ENCODE measurements around the gene IGLL1.
"Not testable (repeated sequence)": the region's sequence is repeated elsewhere in the genome, so short reads cannot be mapped to it uniquely, and the experiment has no call there.

IGLL1 gene

GRCh38 chr22:23539135-23539838 is 40.8 kb downstream of the IGLL1 start:
- TF ChIP-seq CTCF (IDR thresholded peaks at IDR 0.05; ENCODE audit: low read depth, low read length) (peak; percentile 82), MYC (IDR thresholded peaks at IDR 0.05; ENCODE audit: low read depth, low read length) (no peak)
- TF ChIP-seq, protein P1, sequence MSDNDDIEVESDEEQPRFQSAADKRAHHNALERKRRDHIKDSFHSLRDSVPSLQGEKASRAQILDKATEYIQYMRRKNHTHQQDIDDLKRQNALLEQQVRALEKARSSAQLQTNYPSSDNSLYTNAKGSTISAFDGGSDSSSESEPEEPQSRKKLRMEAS (IDR thresholded peaks at IDR 0.05; ENCODE audit: low read depth, low read length), result no peak
- peak; percentile 82 for DNase-seq (ENCODE audit: low read depth)
- no peak overlapping the region for H3K4me3 ChIP-seq (ENCODE audit: low read depth, low read length)

DNA sequence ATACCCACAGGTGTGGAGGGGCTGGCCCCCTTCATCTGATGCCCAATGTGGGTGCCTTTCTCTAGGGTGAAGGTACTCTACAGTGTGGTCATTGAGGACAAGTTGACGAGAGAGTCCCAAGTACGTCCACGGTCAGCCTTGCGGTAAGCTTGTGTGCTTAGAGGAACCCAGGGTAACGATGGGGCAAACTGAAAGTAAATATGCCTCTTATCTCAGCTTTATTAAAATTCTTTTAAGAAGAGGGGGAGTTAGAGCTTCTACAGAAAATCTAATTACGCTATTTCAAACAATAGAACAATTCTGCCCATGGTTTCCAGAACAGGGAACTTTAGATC is 41.4 kb downstream of the IGLL1 start:
- not testable (repeated sequence) for DNase-seq (ENCODE audit: low read depth); H3K4me3 ChIP-seq (ENCODE audit: low read depth, low read length)

GRCh38 chr22:23537830-23538695 is 42.0 kb downstream of the IGLL1 start:
- H3K4me3 ChIP-seq (ENCODE audit: low read depth, low read length); DNase-seq (ENCODE audit: low read depth): not testable (repeated sequence)

DNA sequence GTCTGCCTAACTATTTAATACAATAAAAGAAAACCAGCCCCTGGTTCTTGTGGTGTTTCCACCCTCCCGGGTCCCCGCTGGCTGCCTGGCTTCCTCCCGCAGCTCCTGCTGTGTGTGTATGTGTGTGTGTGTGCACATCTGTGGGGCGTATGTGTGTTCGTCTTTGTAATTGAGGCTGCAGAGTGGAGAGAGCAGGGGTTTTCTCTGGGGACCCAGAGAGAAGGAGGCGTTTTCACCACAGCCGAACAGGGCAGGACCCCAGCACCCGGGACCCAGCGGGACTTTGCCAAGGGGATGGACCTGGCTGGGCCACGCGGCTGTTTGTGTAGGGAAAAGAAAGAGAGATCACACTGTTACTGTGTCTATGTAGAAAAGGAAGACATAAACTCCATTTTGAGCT is 42.7 kb downstream of the IGLL1 start:
- no peak overlapping the region for H3K4me3 ChIP-seq (ENCODE audit: low read depth, low read length)
- no peak for DNase-seq (ENCODE audit: low read depth)
- TF ChIP-seq POLR2A (IDR thresholded peaks at IDR 0.05; ENCODE audit: extremely low read depth, insufficient read length), result no peak
- no peak for TF ChIP-seq CTCF (IDR thresholded peaks at IDR 0.05; ENCODE audit: low read depth, low read length)
- TF ChIP-seq, protein P1 (IDR thresholded peaks at IDR 0.05; ENCODE audit: low read depth, low read length), result no peak
- no peak for TF ChIP-seq MYC (IDR thresholded peaks at IDR 0.05; ENCODE audit: low read depth, low read length)

DNA sequence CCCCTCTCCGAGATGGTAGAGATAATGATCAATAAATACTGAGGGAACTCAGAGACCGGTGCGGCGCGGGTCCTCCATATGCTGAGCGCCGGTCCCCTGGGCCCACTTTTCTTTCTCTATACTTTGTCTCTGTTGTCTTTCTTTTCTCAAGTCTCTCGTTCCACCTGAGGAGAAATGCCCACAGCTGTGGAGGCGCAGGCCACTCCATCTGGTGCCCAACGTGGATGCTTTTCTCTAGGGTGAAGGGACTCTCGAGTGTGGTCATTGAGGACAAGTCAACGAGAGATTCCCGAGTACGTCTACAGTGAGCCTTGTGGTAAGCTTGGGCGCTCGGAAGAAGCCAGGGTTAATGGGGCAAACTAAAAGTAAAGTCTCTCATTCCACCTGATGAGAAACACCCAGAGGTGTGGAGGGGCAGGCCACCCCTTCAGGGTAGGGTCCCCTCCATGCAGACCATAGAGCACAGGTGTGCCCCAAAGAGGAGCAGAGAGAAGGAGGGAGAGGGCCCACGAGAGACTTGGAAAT is 43.2 kb downstream of the IGLL1 start:
- no peak for TF ChIP-seq POLR2A (IDR thresholded peaks at IDR 0.05; ENCODE audit: extremely low read depth, insufficient read length)
- no peak for TF ChIP-seq CTCF (IDR thresholded peaks at IDR 0.05; ENCODE audit: low read depth, low read length)
- no peak for TF ChIP-seq MYC (IDR thresholded peaks at IDR 0.05; ENCODE audit: low read depth, low read length)
- TF ChIP-seq, protein P1 (IDR thresholded peaks at IDR 0.05; ENCODE audit: low read depth, low read length), result no peak
- DNase-seq (ENCODE audit: low read depth), result no peak
- H3K4me3 ChIP-seq (ENCODE audit: low read depth, low read length), result no peak overlapping the region

DNA sequence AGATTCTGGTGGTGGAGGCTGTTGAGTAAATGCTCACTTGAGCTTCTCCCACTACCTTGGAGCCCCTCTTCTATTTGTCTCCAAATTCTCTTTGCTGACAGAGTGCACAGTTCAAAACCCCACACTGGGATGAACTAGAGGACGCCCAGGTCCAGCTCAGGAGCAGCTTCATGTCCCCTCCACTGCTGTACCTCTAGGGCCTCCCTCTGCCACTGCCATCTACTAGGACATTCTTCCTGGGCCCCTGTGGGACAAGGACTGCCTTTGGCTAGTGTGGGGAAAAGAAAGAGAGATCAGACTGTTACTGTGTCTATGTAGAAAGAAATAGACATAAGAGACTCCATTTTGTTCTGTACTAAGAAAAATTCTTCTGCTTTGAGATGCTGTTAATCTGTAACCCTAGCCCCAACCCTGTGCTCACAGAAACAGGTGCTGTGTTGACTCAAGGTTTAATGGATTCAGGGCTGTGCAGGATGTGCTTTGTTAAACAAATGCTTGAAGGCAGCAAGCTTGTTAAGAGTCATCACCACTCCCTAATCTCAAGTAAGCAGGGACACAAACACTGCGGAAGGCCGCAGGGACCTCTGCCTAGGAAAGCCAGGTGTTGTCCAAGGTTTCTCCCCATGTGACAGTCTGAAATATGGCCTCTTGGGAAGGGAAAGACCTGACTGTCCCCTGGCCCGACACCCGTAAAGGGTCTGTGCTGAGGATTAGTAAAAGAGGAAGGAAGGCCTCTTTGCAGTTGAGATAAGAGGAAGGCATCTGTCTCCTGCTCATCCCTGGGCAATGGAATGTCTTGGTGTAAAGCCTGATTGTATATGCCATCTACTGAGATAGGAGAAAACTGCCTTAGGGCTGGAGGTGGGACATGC is 44.1 kb downstream of the IGLL1 start:
- H3K4me3 ChIP-seq (ENCODE audit: low read depth, low read length), result not testable (repeated sequence)

GRCh38 chr22:23534851-23535717 is 45.0 kb downstream of the IGLL1 start:
- DNase-seq (ENCODE audit: low read depth), result no peak
- H3K4me3 ChIP-seq (ENCODE audit: low read depth, low read length), result no peak overlapping the region
- no peak for TF ChIP-seq MYC (IDR thresholded peaks at IDR 0.05; ENCODE audit: low read depth, low read length)
- no peak for TF ChIP-seq POLR2A (IDR thresholded peaks at IDR 0.05; ENCODE audit: extremely low read depth, insufficient read length)
- TF ChIP-seq, protein P1 (IDR thresholded peaks at IDR 0.05; ENCODE audit: low read depth, low read length), result no peak
- TF ChIP-seq CTCF (IDR thresholded peaks at IDR 0.05; ENCODE audit: low read depth, low read length), result no peak

More for the DNA sequence above, 44.1 kb downstream of the IGLL1 start:
- DNase-seq (ENCODE audit: low read depth), result peak; percentile 25
